Suprapubic skin (tissue), 4 donors: ENCODE data around the gene EML4.

Experiments used
- EP300 ChIP-seq: sonication (generic); formaldehyde crosslinking; IDR thresholded peaks from one replicate; pipeline ENCODE4 v1.6.1; 2017; ENCODE audit warnings: antibody characterized with exemption
- POLR2A ChIP-seq, 2 donors: fragments of 450-650 bp; IDR thresholded peaks; one replicate each; pipeline ENCODE4 v1.6.1; 2017; ENCODE audit warnings: antibody characterized with exemption in 2 of 2, mild to moderate bottlenecking in 2 of 2, moderate library complexity in 2 of 2
- POLR2AphosphoS5 ChIP-seq, 3 donors: sonication (generic); formaldehyde crosslinking; IDR thresholded peaks; one replicate each; pipeline ENCODE4 v1.6.1; 2017; ENCODE audit warnings: antibody characterized with exemption in 3 of 3
- TF ChIP-seq, protein P1 (sequence below), 2 donors: fragments of 200-600 bp in 1 of 2; fragments of 450-650 bp in 1 of 2; sonication (generic) in 1 of 2; IDR thresholded peaks; one replicate each; pipeline ENCODE4 v1.5.1; 2016 to 2019; ENCODE audit warnings: antibody characterized with exemption in 2 of 2, mild to moderate bottlenecking in 1 of 2, moderate library complexity in 1 of 2

DNA sequence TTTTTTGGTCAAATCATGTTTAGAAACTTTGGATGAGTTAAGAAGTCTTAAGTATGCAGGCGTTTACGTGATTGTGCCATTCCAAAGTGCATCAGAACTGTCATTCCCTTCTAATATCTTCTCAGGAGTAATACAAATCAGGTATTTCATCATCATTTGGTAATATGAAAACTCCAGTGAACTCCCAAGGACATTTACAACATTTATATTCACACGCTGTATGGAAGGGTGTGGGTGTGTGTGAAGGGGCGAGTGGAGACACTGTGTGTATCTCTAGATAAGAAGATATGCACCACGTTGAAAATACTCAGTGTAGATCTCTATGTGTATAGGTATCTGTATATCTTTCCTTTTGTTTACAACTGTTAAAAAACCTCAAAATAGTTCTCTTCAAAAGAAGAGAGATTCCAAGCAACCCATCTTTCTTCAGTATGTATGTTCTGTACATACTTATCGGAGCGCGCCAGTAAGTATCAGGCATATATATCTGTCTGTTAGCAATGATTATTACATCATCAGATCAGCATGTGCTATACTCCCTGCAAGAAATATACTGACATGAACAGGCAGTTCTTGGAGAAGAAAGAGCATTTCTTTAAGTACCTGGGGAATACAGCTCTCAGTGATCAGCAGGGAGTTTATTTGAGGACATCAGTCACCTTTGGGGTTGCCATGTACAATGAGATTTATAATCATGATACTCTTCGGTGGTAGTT is 162.6 kb downstream of the EML4 start:
- TF ChIP-seq, protein P1, sequence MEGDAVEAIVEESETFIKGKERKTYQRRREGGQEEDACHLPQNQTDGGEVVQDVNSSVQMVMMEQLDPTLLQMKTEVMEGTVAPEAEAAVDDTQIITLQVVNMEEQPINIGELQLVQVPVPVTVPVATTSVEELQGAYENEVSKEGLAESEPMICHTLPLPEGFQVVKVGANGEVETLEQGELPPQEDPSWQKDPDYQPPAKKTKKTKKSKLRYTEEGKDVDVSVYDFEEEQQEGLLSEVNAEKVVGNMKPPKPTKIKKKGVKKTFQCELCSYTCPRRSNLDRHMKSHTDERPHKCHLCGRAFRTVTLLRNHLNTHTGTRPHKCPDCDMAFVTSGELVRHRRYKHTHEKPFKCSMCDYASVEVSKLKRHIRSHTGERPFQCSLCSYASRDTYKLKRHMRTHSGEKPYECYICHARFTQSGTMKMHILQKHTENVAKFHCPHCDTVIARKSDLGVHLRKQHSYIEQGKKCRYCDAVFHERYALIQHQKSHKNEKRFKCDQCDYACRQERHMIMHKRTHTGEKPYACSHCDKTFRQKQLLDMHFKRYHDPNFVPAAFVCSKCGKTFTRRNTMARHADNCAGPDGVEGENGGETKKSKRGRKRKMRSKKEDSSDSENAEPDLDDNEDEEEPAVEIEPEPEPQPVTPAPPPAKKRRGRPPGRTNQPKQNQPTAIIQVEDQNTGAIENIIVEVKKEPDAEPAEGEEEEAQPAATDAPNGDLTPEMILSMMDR (IDR thresholded peaks at IDR 0.05) = no peak
- TF ChIP-seq EP300 (no peak), POLR2AphosphoS5 (IDR thresholded peaks at IDR 0.05) (no peak), POLR2A (IDR thresholded peaks at IDR 0.05) (no peak)
